ENCODE results near the gene LIME1. TPM values are rescaled to one million over a fixed set of nuclear protein-coding genes. Genes with fewer than 3 reads are reported as not detected.

LIME1 gene
- total and polyA plus RNA-seq, 5 donors from 2014 or later = 237 to 547 (median 403) TPM

DNA sequence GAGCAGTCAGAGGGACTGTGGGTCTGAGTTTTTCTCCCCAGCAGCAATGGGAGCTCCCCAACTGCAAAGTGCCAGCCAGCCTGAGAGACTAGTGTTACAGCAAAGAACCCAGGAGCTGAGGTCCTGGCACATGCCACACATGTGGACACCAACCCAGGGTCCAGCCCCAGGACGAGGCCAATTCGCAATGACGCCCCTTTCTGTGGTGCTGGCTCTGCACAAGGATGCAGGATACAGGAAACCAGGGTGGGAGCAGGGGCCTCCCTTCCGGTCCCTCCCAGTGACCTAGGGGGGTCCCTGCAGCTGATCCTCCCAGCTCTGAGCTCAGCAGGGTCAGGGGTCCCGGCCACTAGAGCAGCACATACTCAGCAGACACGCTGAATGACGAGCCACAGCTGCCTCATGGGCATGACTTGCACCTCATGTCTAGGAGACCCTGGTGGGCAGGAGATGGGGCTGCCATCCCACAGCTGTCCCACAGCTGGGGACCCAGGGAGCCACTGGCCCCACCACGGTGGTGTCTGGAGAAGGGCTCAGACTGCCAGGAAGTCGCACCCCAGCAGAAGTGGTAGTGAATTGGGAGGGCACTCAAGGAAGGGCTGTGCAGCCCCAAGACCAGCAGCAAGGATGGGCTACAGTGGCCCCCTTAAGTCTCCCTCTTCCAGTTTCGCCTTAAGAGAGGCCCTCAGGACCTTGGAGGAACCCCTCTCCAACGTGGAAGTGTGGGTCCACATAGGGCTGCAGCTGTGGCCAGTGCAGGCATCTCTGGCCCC, 32.3 kb upstream of the LIME1 start:
- H3K27me3 Mint-ChIP-seq = no peaks in the 10 kb centered on the region
- Histone ChIP-seq H3K27me3 (ENCODE audit: control insufficient read depth, insufficient read depth, low read length) (no peaks in the 10 kb centered on the region), H3K27ac (ENCODE audit: insufficient read depth, low read length, poor library complexity, severe bottlenecking) (no peak overlapping the region), H3K4me1 (ENCODE audit: control insufficient read depth, insufficient read depth, low read length, poor library complexity, severe bottlenecking) (peaks cover 24% of the 10 kb centered on the region), H3K36me3 (ENCODE audit: control insufficient read depth, insufficient read depth, low read length) (peaks cover 27% of the 10 kb centered on the region), H3K9me3 (ENCODE audit: control insufficient read depth in 2 of 2, low read length in 2 of 2) (no peaks in the 10 kb centered on the region), H3K4me3 (ENCODE audit: low read depth, low read length) (no peak overlapping the region)
- H3K36me3 Mint-ChIP-seq = peaks cover 4% of the 10 kb centered on the region
- ATAC-seq (ENCODE audit: low read depth in 2 of 2) (no peak), DNase-seq (no peak)
- H3K4me3 Mint-ChIP-seq = peak overlapping the region; percentile 35 to 65 (median 38)
- H3K4me1 Mint-ChIP-seq = peaks cover 5 to 29% (median 9%) of the 10 kb centered on the region in 4 donors
- peak overlapping the region in 1 of 3 donors; percentile 48 for H3K27ac Mint-ChIP-seq
- H3K9me3 Mint-ChIP-seq = no peaks in the 10 kb centered on the region

DNA sequence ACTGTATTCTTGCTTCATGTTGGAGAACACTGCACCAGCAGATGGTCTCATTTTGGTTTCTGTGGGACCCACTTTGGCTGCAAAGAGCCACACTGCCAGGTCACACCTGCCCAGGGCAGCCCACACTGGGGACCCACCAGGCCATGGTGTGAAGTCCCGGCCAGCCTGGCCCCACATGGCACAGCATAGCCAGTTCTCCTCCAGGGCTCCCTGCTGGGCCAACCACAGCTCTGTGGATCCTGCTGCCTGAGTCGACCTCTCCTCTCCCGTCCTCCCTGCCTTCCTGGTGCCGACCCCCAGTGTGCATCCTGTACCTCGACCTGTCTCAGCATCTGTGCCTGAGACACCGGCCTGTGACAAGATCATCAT, 31.7 kb upstream of the LIME1 start:
- Histone ChIP-seq H3K4me3 (ENCODE audit: low read depth, low read length) (no peak overlapping the region), H3K9me3 (ENCODE audit: control insufficient read depth in 2 of 2, low read length in 2 of 2) (no peaks in the 10 kb centered on the region), H3K36me3 (ENCODE audit: control insufficient read depth, insufficient read depth, low read length) (peaks cover 31% of the 10 kb centered on the region), H3K4me1 (ENCODE audit: control insufficient read depth, insufficient read depth, low read length, poor library complexity, severe bottlenecking) (peaks cover 30% of the 10 kb centered on the region), H3K27ac (ENCODE audit: insufficient read depth, low read length, poor library complexity, severe bottlenecking) (no peak overlapping the region), H3K27me3 (ENCODE audit: control insufficient read depth, insufficient read depth, low read length) (no peaks in the 10 kb centered on the region)
- peaks cover 4% of the 10 kb centered on the region for H3K36me3 Mint-ChIP-seq
- DNase-seq = no peak
- H3K27ac Mint-ChIP-seq = peak overlapping the region in 1 of 3 donors; percentile 42
- H3K4me1 Mint-ChIP-seq = peaks cover 5 to 34% (median 9%) of the 10 kb centered on the region in 4 donors
- H3K27me3 Mint-ChIP-seq = no peaks in the 10 kb centered on the region
- peak overlapping the region in 2 of 4 donors; percentile 35 to 44 for H3K4me3 Mint-ChIP-seq
- H3K9me3 Mint-ChIP-seq = no peaks in the 10 kb centered on the region
- no peak for ATAC-seq (ENCODE audit: low read depth in 2 of 2)

- H3K36me3 ChIP-seq (ENCODE audit: control insufficient read depth, insufficient read depth, low read length) = peaks cover 33% of the 10 kb centered on the region
- H3K9me3 ChIP-seq (ENCODE audit: control insufficient read depth in 2 of 2, low read length in 2 of 2) = no peaks in the 10 kb centered on the region
- Mint-ChIP-seq H3K27ac (no peak overlapping the region), H3K36me3 (peaks cover 6% of the 10 kb centered on the region), H3K27me3 (no peaks in the 10 kb centered on the region), H3K4me3 (peak overlapping the region; percentile 19 to 89 (median 46)), H3K9me3 (no peaks in the 10 kb centered on the region), H3K4me1 (peaks cover 7 to 38% (median 13%) of the 10 kb centered on the region in 4 donors)
- no peak for ATAC-seq (ENCODE audit: low read depth in 2 of 2)
- no peak for DNase-seq
- H3K4me1 ChIP-seq (ENCODE audit: control insufficient read depth, insufficient read depth, low read length, poor library complexity, severe bottlenecking) = peaks cover 31% of the 10 kb centered on the region
- H3K27ac ChIP-seq (ENCODE audit: insufficient read depth, low read length, poor library complexity, severe bottlenecking) = peak overlapping the region; percentile 19
- H3K4me3 ChIP-seq (ENCODE audit: low read depth, low read length) = no peak overlapping the region
- H3K27me3 ChIP-seq (ENCODE audit: control insufficient read depth, insufficient read depth, low read length) = no peaks in the 10 kb centered on the region
Observed at GRCh38 chr20:63705232-63706026, 31.0 kb upstream of the LIME1 start.

- Histone ChIP-seq H3K36me3 (ENCODE audit: control insufficient read depth, insufficient read depth, low read length) (peaks cover 38% of the 10 kb centered on the region), H3K4me1 (ENCODE audit: control insufficient read depth, insufficient read depth, low read length, poor library complexity, severe bottlenecking) (peaks cover 35% of the 10 kb centered on the region), H3K27me3 (ENCODE audit: control insufficient read depth, insufficient read depth, low read length) (no peaks in the 10 kb centered on the region), H3K4me3 (ENCODE audit: low read depth, low read length) (peak overlapping the region; percentile 59), H3K27ac (ENCODE audit: insufficient read depth, low read length, poor library complexity, severe bottlenecking) (peak overlapping the region; percentile 82), H3K9me3 (ENCODE audit: control insufficient read depth in 2 of 2, low read length in 2 of 2) (no peaks in the 10 kb centered on the region)
- ATAC-seq (ENCODE audit: low read depth in 2 of 2) = no peak
- Mint-ChIP-seq H3K4me1 (peaks cover 12 to 46% (median 20%) of the 10 kb centered on the region in 4 donors), H3K27ac (peak overlapping the region; percentile 87 to 97 (median 91)), H3K9me3 (no peaks in the 10 kb centered on the region), H3K36me3 (peaks cover 14% of the 10 kb centered on the region), H3K27me3 (no peaks in the 10 kb centered on the region), H3K4me3 (peak overlapping the region; percentile 87 to 94 (median 92))
- no peak for DNase-seq
Observed at GRCh38 chr20:63706027-63706695, 30.3 kb upstream of the LIME1 start.

DNA sequence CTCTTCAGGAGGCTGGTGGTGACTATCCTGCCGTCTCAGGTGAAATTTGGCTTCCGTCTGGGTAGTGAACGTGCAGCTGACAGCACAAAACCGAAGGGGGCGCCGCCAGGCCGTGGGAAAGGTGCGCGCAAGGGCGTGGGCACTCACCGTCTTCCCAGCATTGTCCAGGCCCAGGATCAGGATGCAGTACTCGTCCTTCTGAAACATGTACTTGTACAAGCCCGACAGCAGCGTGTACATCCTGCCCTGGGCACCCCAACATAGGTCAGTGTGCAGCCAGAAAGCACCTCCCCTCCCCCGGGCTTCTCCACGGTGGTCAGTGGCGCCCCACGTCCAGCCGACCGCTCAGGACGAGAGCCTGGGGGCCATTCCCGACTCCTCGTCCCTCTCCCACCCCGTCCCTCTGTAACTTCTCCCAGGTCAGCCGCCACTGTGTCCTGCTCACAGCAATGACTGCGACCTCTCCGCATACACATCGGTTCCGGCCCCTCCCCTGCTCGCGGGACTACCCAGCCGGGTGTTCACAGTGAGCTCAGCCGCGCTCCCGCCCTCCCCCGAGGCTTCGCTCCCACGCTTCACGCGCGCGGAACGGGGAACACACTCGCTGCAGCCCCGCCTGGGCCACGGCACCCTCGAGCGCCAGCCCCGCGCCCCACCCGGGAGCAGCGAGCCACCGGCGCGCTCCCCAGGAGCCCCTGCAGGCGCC, 29.5 kb upstream of the LIME1 start:
- peak overlapping the region; percentile 87 to 94 (median 92) for H3K4me3 Mint-ChIP-seq
- H3K36me3 Mint-ChIP-seq = peaks cover 18% of the 10 kb centered on the region
- no peaks in the 10 kb centered on the region for H3K9me3 Mint-ChIP-seq
- H3K9me3 ChIP-seq (ENCODE audit: control insufficient read depth in 2 of 2, low read length in 2 of 2) = no peaks in the 10 kb centered on the region
- no peaks in the 10 kb centered on the region for H3K27me3 ChIP-seq (ENCODE audit: control insufficient read depth, insufficient read depth, low read length)
- peak; percentile 44 to 46 for ATAC-seq (ENCODE audit: low read depth in 2 of 2)
- peak overlapping the region; percentile 87 to 97 (median 91) for H3K27ac Mint-ChIP-seq
- H3K36me3 ChIP-seq (ENCODE audit: control insufficient read depth, insufficient read depth, low read length) = peaks cover 46% of the 10 kb centered on the region
- peak overlapping the region; percentile 59 for H3K4me3 ChIP-seq (ENCODE audit: low read depth, low read length)
- H3K27me3 Mint-ChIP-seq = no peaks in the 10 kb centered on the region
- DNase-seq = peak; percentile 42 to 78 (median 60)
- H3K27ac ChIP-seq (ENCODE audit: insufficient read depth, low read length, poor library complexity, severe bottlenecking) = peak overlapping the region; percentile 82
- peaks cover 14 to 53% (median 22%) of the 10 kb centered on the region in 4 donors for H3K4me1 Mint-ChIP-seq
- H3K4me1 ChIP-seq (ENCODE audit: control insufficient read depth, insufficient read depth, low read length, poor library complexity, severe bottlenecking) = peaks cover 36% of the 10 kb centered on the region

- peak; percentile 87 to 90 for ATAC-seq (ENCODE audit: low read depth in 2 of 2)
- peak within 1 kb of the TSS; percentile 87 to 94 (median 92) for H3K4me3 Mint-ChIP-seq
Observed at GRCh38 chr20:63707558-63708300, 28.7 kb upstream of the LIME1 start, which contains the start of the genes ARFRP1 and ZGPAT. Gene ARFRP1 (minus strand): TSS chr20:63707976. CDS start chr20:63707091, 885 bp downstream. Gene ZGPAT (plus strand): TSS chr20:63708039. CDS start chr20:63708581, 542 bp downstream.

More at GRCh38 chr20:63707558-63708300, 28.7 kb upstream of the LIME1 start, which contains the start of the genes ARFRP1 and ZGPAT:
- peaks cover 52% of the 10 kb centered on the region for H3K36me3 ChIP-seq (ENCODE audit: control insufficient read depth, insufficient read depth, low read length)
- peak; percentile 82 to 95 (median 88) for DNase-seq
- Mint-ChIP-seq H3K9me3 (peaks cover 0 to 2% (median 0%) of the 10 kb centered on the region in 7 donors), H3K27me3 (no peaks in the 10 kb centered on the region), H3K4me1 (peaks cover 21 to 59% (median 28%) of the 10 kb centered on the region in 4 donors), H3K27ac (peak within 1 kb of the TSS; percentile 89 to 97 (median 91)), H3K36me3 (peaks cover 25% of the 10 kb centered on the region)
- no peaks in the 10 kb centered on the region for H3K9me3 ChIP-seq (ENCODE audit: control insufficient read depth in 2 of 2, low read length in 2 of 2)
- peaks cover 36% of the 10 kb centered on the region for H3K4me1 ChIP-seq (ENCODE audit: control insufficient read depth, insufficient read depth, low read length, poor library complexity, severe bottlenecking)
- no peaks in the 10 kb centered on the region for H3K27me3 ChIP-seq (ENCODE audit: control insufficient read depth, insufficient read depth, low read length)
- peak within 1 kb of the TSS; percentile 82 for H3K27ac ChIP-seq (ENCODE audit: insufficient read depth, low read length, poor library complexity, severe bottlenecking)
- H3K4me3 ChIP-seq (ENCODE audit: low read depth, low read length) = peak within 1 kb of the TSS; percentile 59
